HG03060 (cell line): ENCODE measurements around the gene LYZL4.

Experiments
- ATAC-seq: cut with Tn5 transposase; IDR thresholded peaks from one replicate; pipeline ENCODE4 v1.9.1; 2021; ENCODE audit warnings: low read depth, moderate number of reproducible peaks; ENCODE audit not compliant: unreplicated experiment

Gene LYZL4

GRCh38 chr3:42430781-42431532 lies 20.5 kb upstream of the LYZL4 start:
- no peak for ATAC-seq

- ATAC-seq = no peak
Observed at GRCh38 chr3:42428830-42429229, 18.4 kb upstream of the LYZL4 start.

DNA sequence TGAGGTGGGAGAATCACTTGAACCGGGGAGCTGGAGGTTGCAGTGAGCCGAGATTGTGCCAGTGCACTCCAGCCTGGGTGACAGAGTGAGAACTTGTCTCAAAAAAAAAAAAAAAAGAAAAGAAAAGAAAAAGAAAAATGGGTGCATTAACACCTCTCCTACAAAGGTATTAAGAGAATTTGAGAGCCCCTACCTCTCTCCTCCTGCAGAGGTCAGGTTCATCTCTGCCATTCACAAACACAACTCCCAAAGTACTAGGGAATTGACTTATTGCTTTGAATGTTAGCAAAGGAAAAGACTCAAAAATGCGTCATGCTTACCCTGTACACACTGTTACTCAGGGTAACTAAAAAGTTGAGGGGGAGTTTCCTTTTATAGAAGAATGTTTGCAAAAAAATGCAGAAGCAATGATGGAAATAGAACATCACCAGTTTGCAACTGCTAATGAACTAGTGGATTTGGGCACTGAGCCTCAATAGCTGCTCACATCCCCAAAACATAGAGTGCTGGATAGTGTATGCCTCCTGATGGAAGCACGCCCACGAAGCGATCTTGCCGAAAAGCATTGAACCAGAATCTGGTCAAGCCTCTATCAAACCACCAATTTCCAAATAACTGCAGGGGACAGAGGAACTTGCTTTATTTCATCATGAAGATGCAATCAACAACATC lies 15.5 kb upstream of the LYZL4 start:
- no peak for ATAC-seq

DNA sequence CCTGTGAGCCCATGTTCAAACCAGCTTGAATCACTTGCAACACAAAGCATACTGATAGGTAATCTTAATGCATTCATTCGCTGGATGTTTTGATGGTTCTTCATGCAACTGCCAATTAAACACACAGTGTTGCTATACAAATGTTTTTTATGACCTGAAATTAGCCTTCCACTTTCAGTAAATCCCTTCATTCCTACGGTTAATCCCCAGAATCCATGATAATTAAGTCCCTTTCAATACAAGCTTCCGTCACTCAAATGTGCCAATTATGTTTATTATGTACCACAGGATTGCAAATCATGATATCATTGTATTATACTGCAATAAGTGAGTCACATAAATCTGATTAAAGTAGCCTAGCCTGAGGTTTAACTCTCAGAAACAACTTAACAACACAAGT lies 14.5 kb upstream of the LYZL4 start:
- ATAC-seq = no peak

- ATAC-seq = no peak
Observed at GRCh38 chr3:42421818-42422796, 11.7 kb upstream of the LYZL4 start.

GRCh38 chr3:42419563-42419962 lies 9.2 kb upstream of the LYZL4 start:
- no peak for ATAC-seq

DNA sequence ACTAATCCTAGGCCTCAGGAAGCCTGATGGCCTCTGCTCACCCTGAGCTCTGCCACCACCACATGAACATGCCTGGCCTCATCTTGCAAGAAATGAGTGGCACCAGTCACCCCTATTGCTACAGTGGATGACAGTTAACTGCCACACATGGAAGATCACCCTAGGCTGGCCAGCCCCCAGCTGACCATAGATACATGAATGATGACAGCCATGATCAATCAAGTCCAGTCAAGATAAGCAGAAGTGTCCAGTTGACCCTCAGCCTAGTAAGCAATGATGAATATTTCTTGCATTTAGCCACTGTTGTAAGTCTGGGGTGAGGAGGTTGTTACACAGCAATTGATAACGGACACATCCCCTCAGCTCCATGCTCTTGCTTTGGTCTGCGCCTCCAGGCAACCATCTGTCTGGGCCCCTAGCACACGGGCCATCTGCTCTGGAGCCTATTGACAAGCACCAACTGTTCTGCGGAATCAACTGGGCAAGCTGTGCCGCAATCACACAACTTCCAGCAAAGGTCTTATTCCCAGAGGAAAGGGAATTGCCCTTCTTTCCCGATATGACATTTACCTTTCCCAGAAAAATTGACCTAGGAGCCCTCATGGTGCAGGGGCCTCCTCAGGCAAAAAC lies 2.2 kb upstream of the LYZL4 start:
- no peak for ATAC-seq

DNA sequence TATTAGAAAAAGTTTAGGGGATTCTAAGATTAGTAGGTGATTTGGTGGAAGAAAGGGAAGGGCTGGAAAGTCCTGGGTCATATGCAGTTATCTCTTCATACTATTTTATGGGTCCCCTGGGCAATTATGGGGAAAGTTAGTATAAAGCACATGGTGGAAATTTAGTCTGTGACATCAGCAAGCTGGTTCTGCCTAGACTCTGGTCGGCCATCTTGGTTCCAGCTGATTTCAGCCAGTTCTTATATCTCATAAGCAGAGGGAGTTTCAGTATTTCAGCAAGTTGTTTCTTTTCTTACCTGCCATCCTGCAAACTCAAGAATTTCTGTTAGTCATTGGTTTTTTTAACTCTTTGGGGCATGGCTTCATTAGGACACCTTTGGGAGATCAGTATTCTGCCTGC lies 1.0 kb upstream of the LYZL4 start:
- no peak for ATAC-seq

DNA sequence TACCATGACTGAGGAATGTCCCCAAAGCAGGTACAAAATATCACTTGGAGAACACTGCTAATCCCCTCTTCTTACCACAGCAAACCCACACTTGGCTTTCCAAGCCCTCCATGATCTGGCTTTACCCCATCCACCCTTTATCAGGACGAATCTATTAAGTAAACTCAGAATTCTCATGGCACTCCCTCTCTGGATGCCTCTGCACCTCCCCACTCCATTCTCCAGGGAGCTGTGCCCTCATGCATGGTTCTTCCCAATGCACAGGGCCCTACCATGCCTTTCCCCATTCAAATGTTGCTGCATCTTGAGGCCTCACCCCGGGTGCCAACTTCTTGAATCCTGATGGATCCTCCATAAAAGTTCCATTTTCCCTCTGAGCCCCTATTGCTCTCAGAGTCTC lies 2.3 kb downstream of the LYZL4 start:
- no peak for ATAC-seq

DNA sequence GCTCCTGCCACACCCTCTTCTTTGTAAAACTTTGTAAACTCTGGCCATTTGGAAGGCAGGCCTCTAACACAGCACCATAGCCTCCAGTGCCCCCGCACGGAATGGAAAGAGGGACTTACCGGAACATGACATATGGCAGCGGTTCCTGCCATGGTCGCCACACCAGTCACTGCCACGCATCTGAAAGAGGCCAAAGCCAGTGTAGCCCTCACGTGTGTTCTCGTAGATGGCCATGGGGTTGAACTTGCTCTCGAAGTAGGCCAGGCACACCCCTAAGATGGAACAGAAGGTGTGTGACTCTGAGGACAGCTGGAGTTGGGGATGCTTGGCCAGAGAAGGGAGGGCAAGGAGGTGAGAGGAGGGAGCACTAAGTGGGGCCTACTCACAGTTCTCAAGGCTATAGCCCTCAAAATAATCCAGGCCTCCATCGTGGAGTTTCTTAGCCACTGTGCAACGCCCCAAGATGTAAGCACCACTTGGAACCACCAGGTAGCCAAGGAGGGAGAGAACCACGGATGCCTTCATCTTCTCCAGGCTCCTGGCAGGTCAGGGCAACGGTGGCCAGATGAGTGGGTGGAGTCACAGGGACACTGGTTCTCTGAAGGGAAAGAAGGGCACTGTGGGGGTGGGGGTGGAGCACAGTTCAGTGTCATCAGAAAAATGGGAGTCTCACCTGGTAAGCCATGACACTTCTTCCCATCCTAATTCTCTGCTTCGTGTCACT lies 3.5 kb downstream of the LYZL4 start:
- no peak for ATAC-seq

DNA sequence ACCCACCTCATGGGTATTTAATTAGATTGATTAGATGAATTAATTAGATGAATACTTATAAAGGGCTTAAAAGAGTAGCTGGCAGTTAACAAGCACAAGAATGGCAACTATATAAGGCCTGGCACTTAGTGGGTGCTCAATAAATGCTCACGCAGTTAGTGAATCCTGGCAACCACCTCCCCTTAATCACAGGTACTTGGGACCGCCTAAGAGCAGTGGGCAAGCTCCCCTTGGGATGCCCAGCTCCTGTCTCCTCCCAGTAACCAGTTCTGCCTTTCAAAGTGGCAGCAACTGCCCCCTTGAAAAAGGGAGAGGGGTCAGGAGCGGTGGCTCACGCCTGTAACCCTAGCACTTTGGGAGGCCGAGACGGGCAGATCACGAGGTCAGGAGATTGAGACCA lies 4.6 kb downstream of the LYZL4 start:
- no peak for ATAC-seq

- no peak for ATAC-seq
Observed at GRCh38 chr3:42403737-42404136, 6.7 kb downstream of the LYZL4 start.

DNA sequence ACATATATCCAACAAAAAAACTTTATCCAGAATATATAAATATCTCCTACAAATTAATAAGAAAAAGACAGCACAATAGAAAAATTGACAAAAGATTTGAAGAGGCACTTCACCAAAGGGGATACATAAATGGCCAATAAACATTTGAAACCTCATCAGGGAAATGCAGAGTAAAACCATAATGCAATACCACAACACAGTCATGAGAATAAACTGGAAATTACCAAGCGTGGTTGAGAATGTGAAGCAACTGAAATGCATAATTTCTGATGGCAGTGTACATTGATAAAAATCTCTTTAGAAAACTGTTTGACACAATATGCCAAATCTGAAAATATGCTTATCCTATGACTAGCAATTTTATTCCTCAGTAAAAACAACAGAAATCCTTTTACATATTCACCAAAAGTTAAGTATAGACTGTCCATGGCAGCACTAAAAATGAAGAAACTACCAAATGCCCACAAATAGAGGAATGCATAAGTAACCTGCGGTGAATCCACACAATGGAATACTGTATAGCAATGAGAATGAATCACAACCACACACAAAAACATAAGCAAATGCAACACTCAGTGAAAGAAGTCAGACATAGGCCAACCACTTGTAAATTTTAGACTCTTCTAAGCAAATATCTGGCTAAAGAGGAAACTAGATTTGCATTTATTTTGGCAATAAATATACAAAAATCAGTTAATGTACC lies 7.9 kb downstream of the LYZL4 start:
- ATAC-seq = no peak

DNA sequence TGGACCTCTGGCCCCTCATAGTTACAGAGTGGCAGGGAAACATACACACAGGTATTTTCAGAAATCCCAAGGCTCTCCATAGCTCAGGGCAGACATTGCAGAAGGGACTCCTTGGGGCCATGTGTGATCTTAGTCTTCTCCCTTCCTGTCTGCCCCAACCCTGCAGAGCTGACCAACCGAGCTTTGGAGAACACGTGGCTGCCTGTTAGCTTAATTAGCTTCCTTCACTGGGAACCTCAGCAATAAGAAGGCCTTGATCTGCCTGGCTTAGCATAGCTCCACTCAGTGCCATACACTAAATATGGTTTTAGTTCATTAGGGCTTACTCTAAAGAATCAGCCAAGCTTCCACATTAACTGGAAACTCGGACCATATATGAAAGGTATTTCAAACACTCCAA lies 12.3 kb downstream of the LYZL4 start:
- no peak for ATAC-seq

DNA sequence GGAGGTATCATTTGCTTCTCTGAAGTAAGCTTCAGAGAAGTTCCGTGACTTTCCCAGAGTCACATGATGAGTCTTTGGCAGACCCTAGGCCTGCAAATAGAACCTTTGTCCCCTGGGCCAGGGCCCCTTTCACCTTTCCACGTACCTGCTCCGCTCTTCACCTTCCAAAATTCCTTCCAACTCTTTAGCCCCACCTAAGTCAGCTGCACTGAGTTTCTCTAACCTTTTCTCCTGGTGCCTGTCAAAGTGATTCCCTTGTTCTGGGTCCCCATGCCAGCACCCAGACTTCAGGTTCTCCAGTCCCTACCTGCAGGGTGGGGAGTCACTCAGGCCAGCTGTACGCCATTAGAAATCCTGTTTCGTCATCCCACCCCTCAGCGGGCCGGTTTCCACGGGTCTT lies 12.8 kb downstream of the LYZL4 start:
- ATAC-seq = no peak

- ATAC-seq = no peak
Observed at GRCh38 chr3:42394579-42395288, 15.7 kb downstream of the LYZL4 start.

DNA sequence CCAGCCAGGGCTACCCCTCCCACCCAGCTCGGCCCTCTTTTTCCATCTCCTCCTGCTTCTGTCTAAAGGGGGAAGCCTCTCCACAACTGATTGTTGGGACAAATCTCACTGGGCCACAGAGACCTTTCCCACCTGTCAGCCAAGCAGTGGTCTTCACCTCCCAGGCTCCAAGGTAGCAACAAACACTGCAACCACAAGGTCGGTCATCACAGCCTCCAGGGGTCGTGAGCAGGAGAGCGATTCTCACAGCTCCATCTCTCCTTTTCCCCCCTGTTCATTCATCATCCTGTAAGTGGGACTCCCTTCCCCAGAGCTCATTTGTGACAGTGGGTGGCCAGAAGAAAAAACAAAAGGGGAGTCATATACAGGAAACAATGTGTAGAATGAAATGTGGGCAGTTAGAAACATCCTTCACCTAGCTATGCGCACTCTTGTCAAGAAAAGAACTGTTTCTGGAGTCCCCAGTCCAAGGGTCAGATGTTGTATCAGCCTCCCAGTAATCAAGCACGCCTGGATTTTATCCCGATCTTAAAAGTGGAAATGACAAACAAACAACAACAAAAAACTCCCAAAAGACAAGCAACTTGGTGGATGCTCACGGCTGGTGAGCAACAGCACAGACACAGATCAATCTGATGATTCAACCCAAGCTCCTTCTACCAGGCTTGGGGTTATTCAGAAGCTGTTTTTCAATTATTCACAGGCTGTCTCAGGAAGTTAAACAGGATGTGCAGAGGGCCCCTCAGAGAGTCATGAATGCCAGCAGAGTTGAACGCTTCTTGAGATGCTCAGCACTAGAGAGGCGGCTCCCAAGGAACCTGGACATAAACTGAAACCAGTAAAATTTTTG lies 22.4 kb downstream of the LYZL4 start:
- ATAC-seq = no peak

DNA sequence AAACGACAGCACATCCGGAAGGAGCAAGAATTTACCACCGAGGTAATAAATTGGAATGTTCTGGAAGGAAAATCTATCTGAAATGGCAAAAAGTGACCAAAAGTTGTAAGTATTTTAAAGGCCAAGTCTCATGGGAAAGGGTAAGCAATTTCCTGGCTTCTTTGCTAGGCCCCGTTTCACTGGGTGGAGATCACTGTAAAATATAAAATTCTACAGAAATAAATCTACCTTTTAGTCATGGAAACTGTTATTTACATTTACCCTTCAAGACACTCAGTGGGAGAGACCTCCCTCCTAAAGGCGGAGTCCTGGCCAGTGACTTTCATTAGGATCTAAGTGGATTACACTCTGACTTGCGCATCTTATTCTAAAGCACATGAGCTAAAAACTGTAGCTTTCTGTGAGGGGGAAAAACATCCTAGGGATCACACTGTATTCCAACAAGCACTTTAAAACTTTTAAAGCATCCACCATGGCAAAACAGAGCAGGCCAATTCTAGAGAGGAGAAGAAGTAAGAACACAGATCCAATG lies 28.8 kb downstream of the LYZL4 start:
- no peak for ATAC-seq
